Inflammatory macrophage (primary cell): Measurements from ENCODE around the gene EWSR1.

Experiments used
- DNase-seq, 2 donors: peaks; one replicate each; pipeline ENCODE4 v3.0.0-alpha.2; 2020 to 2022

Gene EWSR1

GRCh38 chr22:29320546-29320945 is 52.5 kb downstream of the EWSR1 start:
- no peak for DNase-seq

GRCh38 chr22:29323641-29324040 is 55.6 kb downstream of the EWSR1 start:
- no peak for DNase-seq

- DNase-seq = no peak
Measured at GRCh38 chr22:29325356-29325755, 57.3 kb downstream of the EWSR1 start.

- no peak for DNase-seq
Measured at GRCh38 chr22:29325785-29326315, 57.8 kb downstream of the EWSR1 start.

GRCh38 chr22:29326481-29326880 is 58.4 kb downstream of the EWSR1 start:
- DNase-seq = no peak

- no peak for DNase-seq
Measured at GRCh38 chr22:29327089-29327764, 59.2 kb downstream of the EWSR1 start.

GRCh38 chr22:29328055-29328454 is 60.0 kb downstream of the EWSR1 start:
- no peak for DNase-seq

- DNase-seq = no peak
Measured at GRCh38 chr22:29328566-29329500, 60.8 kb downstream of the EWSR1 start.

- no peak for DNase-seq
Measured at GRCh38 chr22:29329581-29329980, 61.5 kb downstream of the EWSR1 start.

GRCh38 chr22:29330291-29330690 is 62.2 kb downstream of the EWSR1 start:
- DNase-seq = no peak

- DNase-seq = peak in 1 of 2 donors; percentile 65
Measured at GRCh38 chr22:29330753-29331152, 62.7 kb downstream of the EWSR1 start.

- no peak for DNase-seq
Measured at GRCh38 chr22:29331213-29331612, 63.1 kb downstream of the EWSR1 start.

GRCh38 chr22:29331658-29332300 is 63.7 kb downstream of the EWSR1 start:
- DNase-seq = no peak

- DNase-seq = no peak
Measured at GRCh38 chr22:29332886-29333496, 64.9 kb downstream of the EWSR1 start.

GRCh38 chr22:29334148-29334547 is 66.1 kb downstream of the EWSR1 start:
- no peak for DNase-seq

GRCh38 chr22:29334696-29335344 is 66.8 kb downstream of the EWSR1 start:
- DNase-seq = no peak

- no peak for DNase-seq
Measured at GRCh38 chr22:29335656-29336055, 67.6 kb downstream of the EWSR1 start.

- DNase-seq = peak; percentile 37 to 61
Measured at GRCh38 chr22:29336751-29337490, 68.9 kb downstream of the EWSR1 start.

- no peak for DNase-seq
Measured at GRCh38 chr22:29337631-29338284, 69.7 kb downstream of the EWSR1 start.

GRCh38 chr22:29338398-29338797 is 70.3 kb downstream of the EWSR1 start:
- no peak for DNase-seq
